Lower lobe of right lung (tissue), 2 donors: ENCODE data around the gene RGL1. TPM values are rescaled to one million over a fixed set of nuclear protein-coding genes. Genes with fewer than 3 reads are reported as not detected.

Experiments
- ATAC-seq, 2 donors: fragments of 200-7000 bp; cut with Tn5 transposase; one replicate each; pipeline ENCODE4 v1.9.1; 2020 to 2022; ENCODE audit warnings: mild to moderate bottlenecking in 2 of 2, moderate library complexity in 2 of 2
- DNase-seq: peaks from one replicate; pipeline ENCODE4 v3.0.0-alpha.2; 2020
- H3K27ac ChIP-seq: fragments of 200-600 bp; one replicate; pipeline ENCODE4 v1.8.0; 2022
- H3K27me3 ChIP-seq: fragments of 200-600 bp; one replicate; pipeline ENCODE4 v1.8.0; 2022; ENCODE audit warnings: low read depth
- H3K36me3 ChIP-seq: fragments of 200-600 bp; one replicate; pipeline ENCODE4 v1.8.0; 2022; ENCODE audit warnings: mild to moderate bottlenecking
- H3K4me1 ChIP-seq: fragments of 200-600 bp; one replicate; pipeline ENCODE4 v1.8.0; 2022
- H3K4me3 ChIP-seq: fragments of 200-600 bp; one replicate; pipeline ENCODE4 v1.8.0; 2022; ENCODE audit warnings: mild to moderate bottlenecking
- H3K9me3 ChIP-seq: fragments of 200-600 bp; one replicate; pipeline ENCODE4 v1.8.0; 2022
- CTCF ChIP-seq: fragments of 200-600 bp; IDR thresholded peaks from one replicate; pipeline ENCODE4 v1.8.0; 2022; ENCODE audit warnings: antibody characterized with exemption, mild to moderate bottlenecking
- intact Hi-C: fragments of 100-400 bp; cut with DNase I; formaldehyde crosslinking; loops from one replicate; pipeline ENCODE4 v1.11.0; 2022
- total RNA-seq: library from RNA; stranded (reverse); fragmentation: NEBNext Ultra II Directional; extraction: Animal tissue kit (Norgen Biotek cat#: 25700); gene quantifications from one replicate; pipeline ENCODE4 v1.2.1, GENCODE V29; 2021
- donor health status: DM: no; HTN: yes; CAD: no; lungs with severe emphysema.

Gene RGL1
- total RNA-seq, 1 donor from 2014 or later, result 37.6 TPM

GRCh38 chr1:183918589-183918988, 113.7 kb downstream of the RGL1 start:
- ATAC-seq (no peak), DNase-seq (no peak)
- no peaks in the 10 kb centered on the region for H3K9me3 ChIP-seq
- intact Hi-C loops, result loop anchor here (5.0 kb wide), 1 partner anchor 266 kb away; the partner anchor contains the start of gene APOBEC4
- H3K4me3 ChIP-seq, result no peak overlapping the region
- H3K36me3 ChIP-seq, result peaks cover 72% of the 10 kb centered on the region
- H3K27me3 ChIP-seq, result no peaks in the 10 kb centered on the region
- H3K27ac ChIP-seq, result no peak overlapping the region
- peaks cover 27% of the 10 kb centered on the region for H3K4me1 ChIP-seq
- TF ChIP-seq CTCF, result no peak

GRCh38 chr1:183920651-183921050, 115.7 kb downstream of the RGL1 start:
- no peak for ATAC-seq
- TF ChIP-seq CTCF, result no peak
- H3K9me3 ChIP-seq, result no peaks in the 10 kb centered on the region
- H3K27ac ChIP-seq, result no peak overlapping the region
- no peak for DNase-seq
- peaks cover 7% of the 10 kb centered on the region for H3K4me1 ChIP-seq
- no peaks in the 10 kb centered on the region for H3K27me3 ChIP-seq
- H3K36me3 ChIP-seq, result peaks cover 84% of the 10 kb centered on the region
- intact Hi-C loops, result no loop called here
- H3K4me3 ChIP-seq, result no peak overlapping the region

GRCh38 chr1:183922197-183922596, 117.3 kb downstream of the RGL1 start:
- Histone ChIP-seq H3K4me1 (no peaks in the 10 kb centered on the region), H3K4me3 (no peak overlapping the region), H3K36me3 (peaks cover 90% of the 10 kb centered on the region), H3K9me3 (no peaks in the 10 kb centered on the region), H3K27me3 (no peaks in the 10 kb centered on the region), H3K27ac (no peak overlapping the region)
- TF ChIP-seq CTCF, result no peak
- DNase-seq (no peak), ATAC-seq (no peak)
- intact Hi-C loops, result no loop called here

- Histone ChIP-seq H3K36me3 (peaks cover 88% of the 10 kb centered on the region), H3K27me3 (no peaks in the 10 kb centered on the region), H3K4me1 (no peaks in the 10 kb centered on the region), H3K9me3 (no peaks in the 10 kb centered on the region), H3K27ac (no peak overlapping the region), H3K4me3 (no peak overlapping the region)
- TF ChIP-seq CTCF, result no peak
- intact Hi-C loops, result no loop called here
- no peak for DNase-seq
- no peak for ATAC-seq
Observed at GRCh38 chr1:183925947-183926346, 121.0 kb downstream of the RGL1 start.

GRCh38 chr1:183926983-183927382, 122.1 kb downstream of the RGL1 start:
- peaks cover 2% of the 10 kb centered on the region for H3K4me1 ChIP-seq
- no peaks in the 10 kb centered on the region for H3K9me3 ChIP-seq
- no peak overlapping the region for H3K27ac ChIP-seq
- ATAC-seq (no peak), DNase-seq (no peak)
- intact Hi-C loops, result no loop called here
- no peaks in the 10 kb centered on the region for H3K27me3 ChIP-seq
- no peak overlapping the region for H3K4me3 ChIP-seq
- H3K36me3 ChIP-seq, result peaks cover 79% of the 10 kb centered on the region
- no peak for TF ChIP-seq CTCF
